Measurements from ENCODE around the gene MFSD12.

MFSD12 gene

GRCh38 chr19:3506384-3507340, 50.7 kb downstream of the MFSD12 start:
- peak; percentile 25 for DNase-seq (ENCODE audit: low read depth)

GRCh38 chr19:3505598-3506383, 51.6 kb downstream of the MFSD12 start, which contains the start of gene FZR1:
TSS of gene FZR1 (plus strand) at chr19:3506311. CDS start at chr19:3522990, 16,679 bp downstream.
- DNase-seq (ENCODE audit: low read depth) = peak; percentile 100

GRCh38 chr19:3504735-3505134, 52.7 kb downstream of the MFSD12 start:
- no peak for DNase-seq (ENCODE audit: low read depth)

- DNase-seq (ENCODE audit: low read depth) = no peak
Measured at GRCh38 chr19:3503036-3503572, 54.3 kb downstream of the MFSD12 start.

GRCh38 chr19:3501780-3502179, 55.6 kb downstream of the MFSD12 start:
- no peak for DNase-seq (ENCODE audit: low read depth)

- DNase-seq (ENCODE audit: low read depth) = peak; percentile 87
Measured at GRCh38 chr19:3500429-3501101, 56.8 kb downstream of the MFSD12 start, which contains the start of gene DOHH. TSS of gene DOHH (minus strand) at chr19:3500674. CDS start at chr19:3496814, 3,860 bp downstream.

GRCh38 chr19:3499738-3500428, 57.5 kb downstream of the MFSD12 start:
- no peak for DNase-seq (ENCODE audit: low read depth)

- no peak for DNase-seq (ENCODE audit: low read depth)
Measured at GRCh38 chr19:3497757-3498520, 59.4 kb downstream of the MFSD12 start.

- no peak for DNase-seq (ENCODE audit: low read depth)
Measured at GRCh38 chr19:3496392-3497273, 60.8 kb downstream of the MFSD12 start.

- peak; percentile 20 for DNase-seq (ENCODE audit: low read depth)
Measured at GRCh38 chr19:3494559-3494958, 62.8 kb downstream of the MFSD12 start.
